Fibroblast of lung (primary cell): ENCODE measurements around the gene PMFBP1. TPM values are rescaled to one million over a fixed set of nuclear protein-coding genes. Genes with fewer than 3 reads are reported as not detected.

ENCODE experiments used
- DNase-seq, 2 donors: peaks; one replicate each; pipeline versions ENCODE4 v3.0.0 to v3.0.0-alpha.2; 2010; ENCODE audit warnings: low read depth in 2 of 2
- H2AFZ ChIP-seq: 2 replicates; pipeline ENCODE4 v1.5.1; 2012; ENCODE audit warnings: low read length, control low read depth, inconsistent platforms
- H3K27ac ChIP-seq: 2 replicates; pipeline ENCODE4 v1.5.1; 2011; ENCODE audit warnings: low read length, control low read depth; ENCODE audit not compliant: insufficient read depth
- H3K27me3 ChIP-seq: 2 replicates; pipeline ENCODE4 v1.5.1; 2011; ENCODE audit warnings: mild to moderate bottlenecking, low read length; ENCODE audit not compliant: control insufficient read depth, insufficient read depth
- H3K36me3 ChIP-seq: 2 replicates; pipeline ENCODE4 v1.5.1; 2011; ENCODE audit warnings: low read length; ENCODE audit not compliant: control insufficient read depth, insufficient read depth
- H3K4me1 ChIP-seq: 2 replicates; pipeline ENCODE4 v1.5.1; 2011; ENCODE audit warnings: low read length; ENCODE audit not compliant: control insufficient read depth, insufficient read depth; ENCODE audit errors: extremely low read depth
- H3K4me2 ChIP-seq: 2 replicates; pipeline ENCODE4 v1.5.1; 2011; ENCODE audit warnings: low read length, control low read depth; ENCODE audit not compliant: insufficient read depth; ENCODE audit errors: extremely low read depth
- H3K4me3 ChIP-seq, 4 experiments: fragments of 200-600 bp in 1 of 4; sonication (generic) in 1 of 4; replicated peaks in 1 of 4; 2 replicates each; pipeline ENCODE4 v1.5.1; 2011 to 2016; ENCODE audit warnings: low read length in 4 of 4, low read depth in 3 of 4, mild to moderate bottlenecking in 3 of 4, control low read depth in 2 of 4, inconsistent platforms in 1 of 4, mixed read lengths in 1 of 4; ENCODE audit not compliant: insufficient read depth in 1 of 4; ENCODE audit errors: control extremely low read depth in 1 of 4
- H3K79me2 ChIP-seq: 2 replicates; pipeline ENCODE4 v1.5.1; 2012; ENCODE audit warnings: mild to moderate bottlenecking, low read length, inconsistent platforms; ENCODE audit not compliant: control insufficient read depth, insufficient read depth
- H3K9ac ChIP-seq: 2 replicates; pipeline ENCODE4 v1.5.1; 2011; ENCODE audit warnings: mild to moderate bottlenecking, low read length, control low read depth; ENCODE audit not compliant: insufficient read depth
- H3K9me3 ChIP-seq: 2 replicates; pipeline ENCODE4 v1.5.1; 2012; ENCODE audit warnings: low read depth, low read length; ENCODE audit not compliant: control insufficient read depth, insufficient read depth
- H4K20me1 ChIP-seq: 2 replicates; pipeline ENCODE4 v1.5.1; 2011; ENCODE audit warnings: low read length; ENCODE audit not compliant: control insufficient read depth, insufficient read depth; ENCODE audit errors: extremely low read depth
- CTCF ChIP-seq, 2 donors: IDR thresholded peaks in 1 of 2; conservative IDR thresholded peaks in 1 of 2; 1 replicate in 1 of 2; 2 replicates in 1 of 2; pipeline ENCODE4 v1.5.1; 2011 to 2012; ENCODE audit warnings: low read length in 2 of 2, control low read depth in 1 of 2, inconsistent platforms in 1 of 2, low read depth in 1 of 2, mild to moderate bottlenecking in 1 of 2
- EZH2 ChIP-seq: IDR thresholded peaks from 2 replicates; pipeline ENCODE4 v1.5.1; 2012; ENCODE audit warnings: low read length, control low read depth, mild to moderate bottlenecking; ENCODE audit errors: missing control alignments
- polyA plus RNA-seq, 2 donors: library from polyadenylated mRNA; depleted of rRNA in 1 of 2; stranded (reverse) in 1 of 2; unstranded in 1 of 2; fragments of >200 nt; gene quantifications; 2 replicates each; pipeline ENCODE4 v1.2.1, GENCODE V29; 2011 to 2012; ENCODE audit warnings: missing spikeins in 1 of 2
- total RNA-seq: library from RNA; depleted of rRNA; stranded (reverse); fragments of >200 nt; gene quantifications from 2 replicates; pipeline ENCODE4 v1.2.1, GENCODE V29; 2014

Gene PMFBP1
- total and polyA plus RNA-seq, 2 donors (not counting 1 experiment from before 2014, with no cell fraction given): 0.12 to 0.17 TPM

- Histone ChIP-seq H3K9ac (no peak overlapping the region), H3K27ac (no peak overlapping the region), H3K9me3 (no peaks in the 10 kb centered on the region), H2AFZ (no peak overlapping the region), H4K20me1 (no peaks in the 10 kb centered on the region), H3K4me3 (no peak overlapping the region), H3K4me2 (no peak overlapping the region), H3K27me3 (no peaks in the 10 kb centered on the region), H3K36me3 (peaks cover 19% of the 10 kb centered on the region), H3K79me2 (no peaks in the 10 kb centered on the region), H3K4me1 (no peaks in the 10 kb centered on the region)
- DNase-seq: no peak
- no peak for TF ChIP-seq EZH2
- TF ChIP-seq CTCF (conservative IDR thresholded peaks at IDR 0.05 in 1 of 2, IDR thresholded peaks at IDR 0.05 in 1 of 2; ENCODE audit: low read depth in 1 of 2, low read length in 2 of 2): no peak
These were observed 58.4 kb downstream of the PMFBP1 start for GRCh38 chr16:72113616-72113945.

GRCh38 chr16:72112906-72113615, 58.9 kb downstream of the PMFBP1 start:
- no peak for TF ChIP-seq EZH2
- no peak for TF ChIP-seq CTCF (conservative IDR thresholded peaks at IDR 0.05 in 1 of 2, IDR thresholded peaks at IDR 0.05 in 1 of 2; ENCODE audit: low read depth in 1 of 2, low read length in 2 of 2)
- H3K9ac ChIP-seq: no peak overlapping the region
- no peaks in the 10 kb centered on the region for H3K4me1 ChIP-seq
- no peak overlapping the region for H3K4me3 ChIP-seq
- DNase-seq: no peak
- no peak overlapping the region for H2AFZ ChIP-seq
- H3K36me3 ChIP-seq: peaks cover 24% of the 10 kb centered on the region
- no peaks in the 10 kb centered on the region for H3K79me2 ChIP-seq
- H3K9me3 ChIP-seq: no peaks in the 10 kb centered on the region
- no peak overlapping the region for H3K27ac ChIP-seq
- no peak overlapping the region for H3K4me2 ChIP-seq
- no peaks in the 10 kb centered on the region for H4K20me1 ChIP-seq
- H3K27me3 ChIP-seq: no peaks in the 10 kb centered on the region

DNA sequence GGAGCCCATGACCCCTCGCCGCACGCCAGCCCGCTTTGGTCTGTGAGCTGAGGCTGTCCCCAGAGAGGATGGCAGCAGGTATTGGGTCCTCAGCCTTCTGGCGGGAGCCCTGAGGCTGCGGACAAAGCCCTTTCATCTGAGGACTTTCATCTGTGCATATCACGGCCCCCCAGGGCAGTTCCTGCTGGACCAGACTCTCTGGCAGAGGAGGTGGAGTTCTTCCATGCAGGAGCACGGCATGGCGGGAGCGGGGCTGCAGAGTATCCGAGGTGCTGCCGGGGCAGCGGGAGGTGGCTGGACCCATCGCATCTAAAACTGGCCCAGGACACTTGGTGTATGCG, 59.5 kb downstream of the PMFBP1 start:
- Histone ChIP-seq H3K9me3 (no peaks in the 10 kb centered on the region), H3K4me2 (no peak overlapping the region), H3K36me3 (peaks cover 24% of the 10 kb centered on the region), H3K27me3 (no peaks in the 10 kb centered on the region), H2AFZ (no peak overlapping the region), H3K4me1 (no peaks in the 10 kb centered on the region), H3K27ac (no peak overlapping the region), H4K20me1 (no peaks in the 10 kb centered on the region), H3K4me3 (no peak overlapping the region), H3K9ac (no peak overlapping the region), H3K79me2 (no peaks in the 10 kb centered on the region)
- DNase-seq: no peak
- no peak for TF ChIP-seq CTCF (conservative IDR thresholded peaks at IDR 0.05 in 1 of 2, IDR thresholded peaks at IDR 0.05 in 1 of 2; ENCODE audit: low read depth in 1 of 2, low read length in 2 of 2)
- TF ChIP-seq EZH2: no peak
